Fibroblast of pulmonary artery (primary cell): ENCODE measurements around the gene OSBPL5.

Experiments
- DNase-seq: peaks from one replicate; pipeline ENCODE4 v3.0.0-alpha.2; 2010; ENCODE audit warnings: low read depth
- H3K4me3 ChIP-seq: replicated peaks from 2 replicates; pipeline ENCODE4 v1.5.1; 2011; ENCODE audit warnings: low read depth, mild to moderate bottlenecking, control low read depth, low read length, moderate library complexity
- TF ChIP-seq, protein P1 (sequence below): IDR thresholded peaks from 2 replicates; pipeline ENCODE4 v1.5.1; 2011; ENCODE audit warnings: mild to moderate bottlenecking, control low read depth, low read length, inconsistent platforms; ENCODE audit errors: missing control alignments

Gene OSBPL5

DNA sequence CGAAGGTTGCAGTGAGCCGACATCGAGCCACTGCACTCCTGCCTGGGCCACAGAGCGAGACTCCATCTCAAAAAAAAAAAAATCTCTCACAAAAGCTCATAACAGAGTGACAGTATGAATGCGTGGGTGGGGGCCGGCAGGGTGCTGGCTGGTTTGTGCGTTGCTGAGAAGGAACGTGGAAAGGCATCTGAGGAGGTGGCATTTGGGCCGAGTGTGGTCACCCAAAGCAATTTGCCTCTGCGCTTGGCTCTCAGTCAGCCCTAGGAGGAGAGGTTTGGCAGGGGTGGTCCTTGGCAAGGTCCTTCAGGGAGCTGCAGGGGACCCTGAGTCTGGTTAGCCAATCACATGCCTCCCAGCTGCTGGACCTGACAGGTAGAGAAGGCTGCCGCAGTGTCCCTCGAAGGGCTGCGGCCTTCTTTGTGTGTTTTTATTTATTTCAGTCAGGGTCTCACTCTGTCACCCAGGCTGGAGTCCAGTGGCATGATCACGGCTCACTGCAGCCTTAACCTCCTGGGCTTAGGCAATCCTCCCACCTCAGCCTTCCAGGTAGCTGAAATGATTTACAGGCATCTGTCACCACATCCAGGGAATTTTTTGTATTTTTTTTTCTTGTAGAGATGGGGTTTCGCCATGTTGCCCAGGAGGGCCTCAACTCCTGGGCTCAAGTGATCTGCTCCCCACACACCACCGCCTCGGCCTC, 23.5 kb upstream of the OSBPL5 start:
- TF ChIP-seq, protein P1, sequence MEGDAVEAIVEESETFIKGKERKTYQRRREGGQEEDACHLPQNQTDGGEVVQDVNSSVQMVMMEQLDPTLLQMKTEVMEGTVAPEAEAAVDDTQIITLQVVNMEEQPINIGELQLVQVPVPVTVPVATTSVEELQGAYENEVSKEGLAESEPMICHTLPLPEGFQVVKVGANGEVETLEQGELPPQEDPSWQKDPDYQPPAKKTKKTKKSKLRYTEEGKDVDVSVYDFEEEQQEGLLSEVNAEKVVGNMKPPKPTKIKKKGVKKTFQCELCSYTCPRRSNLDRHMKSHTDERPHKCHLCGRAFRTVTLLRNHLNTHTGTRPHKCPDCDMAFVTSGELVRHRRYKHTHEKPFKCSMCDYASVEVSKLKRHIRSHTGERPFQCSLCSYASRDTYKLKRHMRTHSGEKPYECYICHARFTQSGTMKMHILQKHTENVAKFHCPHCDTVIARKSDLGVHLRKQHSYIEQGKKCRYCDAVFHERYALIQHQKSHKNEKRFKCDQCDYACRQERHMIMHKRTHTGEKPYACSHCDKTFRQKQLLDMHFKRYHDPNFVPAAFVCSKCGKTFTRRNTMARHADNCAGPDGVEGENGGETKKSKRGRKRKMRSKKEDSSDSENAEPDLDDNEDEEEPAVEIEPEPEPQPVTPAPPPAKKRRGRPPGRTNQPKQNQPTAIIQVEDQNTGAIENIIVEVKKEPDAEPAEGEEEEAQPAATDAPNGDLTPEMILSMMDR = no peak
- H3K4me3 ChIP-seq = no peak overlapping the region
- no peak for DNase-seq

DNA sequence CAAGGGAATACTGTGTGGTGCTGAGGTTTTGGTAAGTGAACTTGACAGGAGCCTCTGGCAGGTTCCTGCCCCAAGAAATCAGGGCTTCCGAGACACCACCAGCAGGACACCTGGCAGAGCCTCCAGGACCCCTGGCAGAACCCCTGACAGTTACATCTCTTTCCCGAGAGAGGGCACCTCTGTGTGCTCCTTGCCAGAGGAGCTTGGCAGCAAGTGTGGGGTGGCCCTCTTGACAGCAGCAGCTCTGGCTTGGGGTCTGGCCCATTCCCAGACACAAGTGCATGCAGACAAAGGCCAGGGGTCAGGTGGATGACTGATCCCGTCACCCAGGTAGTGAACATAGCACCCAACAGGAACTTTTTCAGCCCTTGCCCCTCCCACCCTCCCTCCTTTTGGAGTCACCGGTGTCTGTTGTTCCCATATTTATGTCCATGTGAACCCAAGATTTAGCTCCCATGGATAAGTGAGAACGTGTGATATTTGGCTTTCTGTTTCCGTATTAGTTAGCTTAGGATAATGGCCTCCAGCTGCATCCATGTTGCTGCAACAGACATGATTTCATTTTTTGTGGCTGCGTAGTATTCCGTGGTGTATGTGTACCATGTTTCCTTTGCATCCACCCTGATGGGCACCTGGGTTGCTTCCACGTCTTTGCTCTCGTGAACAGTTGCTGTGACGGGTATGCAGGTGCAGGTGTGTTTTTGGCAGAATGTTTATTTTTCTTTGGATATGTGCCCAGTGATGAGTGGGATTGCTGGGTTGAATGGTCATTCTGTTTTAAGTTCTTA, 21.2 kb upstream of the OSBPL5 start:
- no peak overlapping the region for H3K4me3 ChIP-seq
- DNase-seq = no peak
- TF ChIP-seq, protein P1 = no peak

DNA sequence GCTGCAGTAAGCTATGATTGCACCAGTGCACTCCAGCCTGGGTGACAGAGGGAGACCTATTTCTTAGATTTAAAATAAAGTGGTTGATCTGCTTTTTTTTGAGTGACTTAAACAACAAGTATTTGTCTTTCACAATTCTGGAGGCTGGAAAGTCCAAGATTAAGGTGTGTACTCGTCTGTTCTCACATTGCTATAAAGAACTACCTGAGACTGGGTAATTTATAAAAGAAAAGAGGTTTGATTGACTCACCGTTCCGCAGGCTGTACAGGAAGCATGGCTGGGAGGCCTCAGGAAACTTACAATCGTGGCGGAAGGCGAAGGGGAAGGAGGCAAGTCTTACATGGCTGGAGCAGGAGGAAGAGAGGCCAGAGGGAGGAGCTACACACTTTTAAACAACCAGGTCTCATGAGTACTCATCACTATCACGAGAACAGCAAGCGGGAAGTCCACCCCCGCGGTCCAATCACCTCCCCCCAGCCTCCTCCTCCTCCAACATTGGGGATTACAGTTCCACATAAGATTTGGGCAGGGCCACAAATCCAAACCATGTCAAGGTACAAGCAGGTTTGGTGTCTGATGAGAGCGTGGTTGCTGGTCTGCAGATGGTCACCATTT, 19.7 kb upstream of the OSBPL5 start:
- no peak overlapping the region for H3K4me3 ChIP-seq
- DNase-seq = no peak
- TF ChIP-seq, protein P1 = no peak

DNA sequence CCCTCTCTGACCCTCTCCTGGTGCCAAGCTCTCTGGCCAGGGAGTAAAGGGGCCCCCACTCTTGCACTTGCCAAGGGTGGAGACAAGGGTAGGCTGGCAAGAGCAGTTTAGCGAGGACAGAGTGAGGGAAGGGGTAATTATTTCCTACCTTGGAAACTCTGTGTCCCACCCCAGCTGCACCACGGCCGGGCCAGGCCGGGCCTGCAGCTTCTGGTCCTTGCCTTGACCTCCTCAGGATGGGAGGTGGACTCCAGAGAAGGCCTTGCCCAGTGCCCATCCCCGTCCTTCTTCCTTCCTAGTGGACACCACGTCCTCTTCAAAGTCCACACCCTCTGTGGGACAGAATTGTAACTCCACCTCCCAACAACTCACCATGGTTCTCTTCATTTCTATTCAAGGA, 18.4 kb upstream of the OSBPL5 start:
- TF ChIP-seq, protein P1 = no peak
- no peak overlapping the region for H3K4me3 ChIP-seq
- DNase-seq = no peak

DNA sequence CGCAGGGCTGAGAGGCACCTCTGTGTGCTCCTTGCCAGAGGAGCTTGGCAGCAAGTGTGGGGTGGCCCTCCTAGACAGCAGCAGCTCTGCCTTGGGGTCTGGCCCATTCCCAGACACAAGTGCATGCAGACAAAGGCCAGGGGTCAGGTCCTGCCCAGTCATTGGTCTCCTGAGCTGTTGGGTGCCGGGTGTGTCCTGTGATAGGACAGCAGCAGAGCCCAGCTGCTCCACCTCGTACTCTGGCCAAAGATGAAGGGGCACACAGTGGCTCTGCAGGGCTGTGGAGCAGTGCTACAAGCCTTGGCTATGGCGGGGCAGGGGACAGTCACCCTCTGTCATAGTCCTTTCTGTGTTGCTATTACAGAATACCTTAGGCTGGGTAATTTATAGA, 17.3 kb upstream of the OSBPL5 start:
- TF ChIP-seq, protein P1 = no peak
- H3K4me3 ChIP-seq = no peak overlapping the region
- DNase-seq = no peak

DNA sequence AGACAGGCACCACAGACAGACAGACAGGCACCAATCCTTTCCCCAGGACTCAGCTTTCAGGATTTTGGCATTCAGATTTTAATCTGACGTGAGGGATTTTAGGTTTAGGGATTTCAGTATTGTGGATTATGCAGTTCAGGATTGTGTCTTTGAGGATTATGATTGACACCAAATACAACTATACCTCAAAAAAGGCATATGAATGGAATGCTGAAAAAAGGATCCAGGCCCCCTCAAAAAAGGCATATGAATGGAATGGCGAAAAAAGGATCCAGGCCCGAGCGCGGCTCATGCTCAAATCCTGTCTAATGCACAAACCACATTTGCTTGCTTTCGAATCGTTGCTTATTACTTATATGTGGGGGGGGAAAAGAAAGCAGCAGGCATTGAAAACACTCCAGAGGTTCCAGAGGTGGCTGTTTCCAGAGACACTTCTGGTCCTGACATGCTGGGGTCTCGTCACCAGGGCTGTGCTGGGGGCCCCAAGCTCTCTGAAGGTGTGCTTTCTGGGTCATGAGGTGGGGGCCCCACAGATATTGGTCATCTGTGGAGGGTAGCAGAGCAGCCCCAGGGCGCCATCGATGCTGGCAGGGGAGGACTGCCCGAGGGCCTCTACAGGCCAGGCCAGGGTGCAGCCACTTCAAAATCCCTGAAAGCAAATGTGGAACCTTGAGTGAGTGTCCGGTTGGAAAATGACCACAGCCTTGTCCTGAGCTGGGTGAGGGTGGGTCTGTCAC, 16.8 kb upstream of the OSBPL5 start:
- H3K4me3 ChIP-seq = no peak overlapping the region
- TF ChIP-seq, protein P1 = no peak
- no peak for DNase-seq
